ENCODE data around the gene ZNF837.

Gene ZNF837

GRCh38 chr19:58325311-58326022 lies 55.4 kb downstream of the ZNF837 start:
- in situ Hi-C loops (cut with MboI; ENCODE audit: low sequenced_read_pairs), result no loop called here

- in situ Hi-C loops (cut with MboI; ENCODE audit: low sequenced_read_pairs), result no loop called here
Observed at GRCh38 chr19:58319241-58319640, 61.6 kb downstream of the ZNF837 start.

GRCh38 chr19:58318297-58318696 lies 62.5 kb downstream of the ZNF837 start:
- in situ Hi-C loops (cut with MboI; ENCODE audit: low sequenced_read_pairs), result no loop called here
